Skin epidermis (tissue), 12 donors: ENCODE data around the gene TDRD10.

Experiments
- H3K27ac ChIP-seq, 21 experiments: fragments of 200-600 bp; sonication (generic) in 11 of 21; one replicate each; pipeline ENCODE4 v1.5.0; 2020; ENCODE audit warnings: mild to moderate bottlenecking in 3 of 21, inconsistent platforms in 2 of 21, moderate library complexity in 2 of 21
- H3K4me3 ChIP-seq, 7 experiments: fragments of 200-600 bp; sonication (generic) in 2 of 7; one replicate each; pipeline ENCODE4 v1.5.0; 2020; ENCODE audit warnings: inconsistent platforms in 2 of 7, mild to moderate bottlenecking in 2 of 7, moderate library complexity in 1 of 7

Gene TDRD10

DNA sequence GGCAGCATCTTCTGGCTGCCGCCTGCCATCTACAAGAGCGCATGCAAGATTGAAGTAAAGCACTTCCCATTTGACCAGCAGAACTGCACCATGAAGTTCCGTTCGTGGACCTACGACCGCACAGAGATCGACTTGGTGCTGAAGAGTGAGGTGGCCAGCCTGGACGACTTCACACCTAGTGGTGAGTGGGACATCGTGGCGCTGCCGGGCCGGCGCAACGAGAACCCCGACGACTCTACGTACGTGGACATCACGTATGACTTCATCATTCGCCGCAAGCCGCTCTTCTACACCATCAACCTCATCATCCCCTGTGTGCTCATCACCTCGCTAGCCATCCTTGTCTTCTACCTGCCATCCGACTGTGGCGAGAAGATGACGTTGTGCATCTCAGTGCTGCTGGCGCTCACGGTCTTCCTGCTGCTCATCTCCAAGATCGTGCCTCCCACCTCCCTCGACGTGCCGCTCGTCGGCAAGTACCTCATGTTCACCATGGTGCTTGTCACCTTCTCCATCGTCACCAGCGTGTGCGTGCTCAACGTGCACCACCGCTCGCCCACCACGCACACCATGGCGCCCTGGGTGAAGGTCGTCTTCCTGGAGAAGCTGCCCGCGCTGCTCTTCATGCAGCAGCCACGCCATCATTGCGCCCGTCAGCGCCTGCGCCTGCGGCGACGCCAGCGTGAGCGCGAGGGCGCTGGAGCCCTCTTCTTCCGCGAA is 69.4 kb downstream of the TDRD10 start:
- Histone ChIP-seq H3K27ac (no peak overlapping the region), H3K4me3 (no peak overlapping the region)

DNA sequence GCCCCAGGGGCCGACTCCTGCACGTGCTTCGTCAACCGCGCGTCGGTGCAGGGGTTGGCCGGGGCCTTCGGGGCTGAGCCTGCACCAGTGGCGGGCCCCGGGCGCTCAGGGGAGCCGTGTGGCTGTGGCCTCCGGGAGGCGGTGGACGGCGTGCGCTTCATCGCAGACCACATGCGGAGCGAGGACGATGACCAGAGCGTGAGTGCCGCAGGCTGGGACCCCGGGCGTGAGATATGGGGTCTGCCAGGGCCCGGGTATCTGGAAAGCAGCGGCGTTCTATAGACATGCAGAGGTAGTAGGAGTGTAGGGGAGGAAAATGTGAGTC is 69.9 kb downstream of the TDRD10 start:
- H3K4me3 ChIP-seq: no peak overlapping the region
- no peak overlapping the region for H3K27ac ChIP-seq

DNA sequence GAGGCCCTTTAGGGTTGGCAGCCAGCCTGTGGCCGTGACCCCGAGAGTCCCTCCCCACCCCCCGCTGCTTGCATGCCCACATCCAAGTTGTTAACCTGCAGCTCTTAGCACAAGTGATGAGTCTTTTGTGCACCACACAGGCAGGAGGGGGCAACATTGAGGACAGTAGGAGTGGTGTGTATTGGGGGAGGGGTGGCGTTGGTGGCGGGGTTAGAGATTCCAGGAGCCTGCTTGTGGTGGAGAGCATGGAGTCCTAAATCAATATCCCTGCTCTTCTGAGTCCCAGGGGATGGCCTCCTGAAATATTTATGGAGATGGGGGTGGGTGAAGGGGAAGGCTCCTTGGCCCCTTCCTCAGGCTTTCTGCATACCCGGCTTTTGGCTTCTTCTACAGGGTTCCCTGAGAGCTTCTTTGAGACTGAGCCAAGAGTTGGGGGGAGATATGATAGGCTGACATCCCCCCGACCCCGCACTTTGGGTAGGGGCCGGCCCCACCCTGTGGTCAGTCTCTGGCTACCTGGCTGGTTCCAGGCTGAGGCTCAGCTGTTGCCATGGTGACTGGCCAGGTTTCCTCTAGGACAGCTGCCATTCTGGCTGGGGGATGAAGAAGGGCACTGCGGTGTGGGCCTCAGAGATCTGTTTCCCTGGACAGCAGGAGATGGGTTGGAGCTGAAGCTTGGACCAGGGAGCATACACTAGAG is 70.6 kb downstream of the TDRD10 start:
- no peak overlapping the region for H3K27ac ChIP-seq
- H3K4me3 ChIP-seq: no peak overlapping the region

DNA sequence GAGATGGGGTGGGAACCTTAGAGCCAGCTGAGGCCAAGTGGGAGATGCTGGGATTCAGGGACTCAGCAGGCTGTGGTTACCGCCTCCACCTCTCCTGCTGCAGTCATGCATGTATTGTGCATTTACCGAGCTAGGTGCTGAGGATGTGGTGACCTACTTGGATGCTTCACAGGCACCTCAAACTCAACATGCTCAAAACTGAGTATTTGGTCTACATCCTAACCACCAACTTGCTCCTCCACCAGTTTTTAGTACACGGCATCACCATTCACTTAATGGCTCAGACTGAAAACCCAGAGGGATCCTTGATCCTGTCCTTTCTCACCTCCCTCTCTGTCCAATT is 71.1 kb downstream of the TDRD10 start:
- no peak overlapping the region for H3K4me3 ChIP-seq
- no peak overlapping the region for H3K27ac ChIP-seq

DNA sequence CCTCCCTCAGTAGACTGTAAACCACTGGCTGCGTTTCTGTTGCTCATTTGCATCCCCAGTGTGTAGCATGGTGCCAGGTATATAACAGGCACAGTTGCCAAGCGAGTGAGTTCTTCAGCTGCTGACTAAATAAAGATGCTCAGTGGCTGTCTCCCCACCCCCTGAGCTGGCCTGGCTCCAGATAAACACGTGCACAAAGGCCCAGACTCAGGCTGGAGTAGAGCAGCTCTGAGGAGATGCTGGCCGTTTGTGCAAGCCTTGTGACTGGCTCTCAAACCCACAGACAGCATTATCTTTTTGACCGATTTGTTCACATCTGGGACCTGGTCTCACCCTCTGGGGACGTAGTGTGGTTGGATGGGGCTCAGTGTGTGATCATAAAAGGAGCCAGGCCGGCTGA is 72.7 kb downstream of the TDRD10 start:
- H3K4me3 ChIP-seq: no peak overlapping the region
- no peak overlapping the region for H3K27ac ChIP-seq

DNA sequence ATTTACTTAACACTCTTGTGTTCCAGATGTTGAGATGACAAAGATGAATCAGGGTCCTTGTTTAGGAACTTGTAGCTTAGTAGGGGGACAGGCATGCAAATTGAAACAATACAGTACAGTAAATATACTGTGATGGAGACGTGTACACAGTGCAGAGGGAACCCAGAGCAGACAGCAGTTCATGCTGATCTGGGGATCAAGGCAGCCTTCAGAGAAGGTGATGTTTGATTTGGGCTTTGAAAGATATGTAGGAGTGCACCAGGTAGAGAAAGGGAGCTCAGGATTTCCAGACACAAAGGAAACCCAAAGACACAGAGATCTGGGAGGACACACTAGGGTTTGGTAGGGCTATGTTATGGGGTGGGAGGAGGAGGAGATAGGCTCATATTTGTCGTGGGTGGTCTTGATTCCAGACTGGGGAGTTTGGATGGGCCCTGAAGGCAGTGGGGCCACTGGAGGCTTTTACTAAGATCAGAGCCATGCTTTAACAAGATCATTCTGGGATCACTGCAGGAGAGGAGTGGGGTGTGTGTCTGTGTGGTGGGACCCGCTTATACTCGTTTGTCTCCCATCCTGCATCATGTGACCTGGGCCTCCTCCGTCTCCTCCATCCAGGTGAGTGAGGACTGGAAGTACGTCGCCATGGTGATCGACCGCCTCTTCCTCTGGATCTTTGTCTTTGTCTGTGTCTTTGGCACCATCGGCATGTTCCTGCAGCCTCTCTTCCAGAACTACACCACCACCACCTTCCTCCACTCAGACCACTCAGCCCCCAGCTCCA is 73.3 kb downstream of the TDRD10 start:
- Histone ChIP-seq H3K27ac (no peak overlapping the region), H3K4me3 (no peak overlapping the region)

DNA sequence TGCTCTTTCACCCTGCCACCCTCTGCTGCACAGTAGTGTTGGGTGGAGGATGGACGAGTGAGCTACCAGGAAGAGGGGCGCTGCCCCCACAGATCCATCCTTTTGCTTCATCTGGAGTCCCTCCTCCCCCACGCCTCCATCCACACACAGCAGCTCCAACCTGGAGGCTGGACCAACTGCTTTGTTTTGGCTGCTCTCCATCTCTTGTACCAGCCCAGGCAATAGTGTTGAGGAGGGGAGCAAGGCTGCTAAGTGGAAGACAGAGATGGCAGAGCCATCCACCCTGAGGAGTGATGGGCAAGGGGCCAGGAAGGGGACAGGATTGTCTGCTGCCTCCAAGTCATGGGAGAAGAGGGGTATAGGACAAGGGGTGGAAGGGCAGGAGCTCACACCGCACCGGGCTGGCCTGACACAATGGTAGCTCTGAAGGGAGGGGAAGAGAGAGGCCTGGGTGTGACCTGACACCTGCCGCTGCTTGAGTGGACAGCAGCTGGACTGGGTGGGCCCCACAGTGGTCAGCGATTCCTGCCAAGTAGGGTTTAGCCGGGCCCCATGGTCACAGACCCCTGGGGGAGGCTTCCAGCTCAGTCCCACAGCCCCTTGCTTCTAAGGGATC is 74.0 kb downstream of the TDRD10 start:
- Histone ChIP-seq H3K4me3 (no peak overlapping the region), H3K27ac (no peak overlapping the region)

DNA sequence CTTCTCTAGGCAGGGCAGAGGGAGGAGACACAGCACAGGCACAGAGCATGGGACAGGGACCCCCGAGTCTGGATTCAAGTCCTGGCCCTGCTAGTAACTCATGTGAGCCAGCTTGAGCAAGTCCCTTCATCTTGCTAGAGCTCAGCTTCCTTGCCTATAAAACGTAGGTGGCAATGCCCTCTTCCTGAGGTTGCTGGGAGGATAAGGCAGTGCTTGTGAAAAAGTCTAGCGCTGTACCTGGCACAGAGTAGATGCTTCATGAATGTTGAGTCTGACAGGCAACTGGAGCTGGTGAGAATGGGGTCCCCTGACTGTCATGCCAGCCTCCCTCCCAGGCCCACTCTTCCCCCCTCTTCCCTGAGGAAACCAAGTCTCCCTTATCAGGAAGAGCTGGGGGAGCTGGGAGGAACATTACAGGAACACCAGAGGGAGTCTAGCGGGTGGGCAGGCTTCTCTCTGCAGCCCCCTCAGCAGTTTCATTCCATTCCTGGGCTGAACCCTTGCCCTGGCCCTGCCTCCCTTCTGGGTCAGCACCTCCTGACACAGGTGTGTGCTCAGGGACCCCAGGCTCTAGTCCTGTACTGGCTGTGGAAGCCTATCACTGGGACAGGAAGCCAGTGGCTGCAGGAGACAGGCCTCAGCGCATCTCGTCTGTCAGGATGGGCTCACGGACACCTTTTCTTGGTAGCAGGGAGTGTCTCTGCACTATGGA is 75.5 kb downstream of the TDRD10 start:
- Histone ChIP-seq H3K4me3 (no peak overlapping the region), H3K27ac (no peak overlapping the region)

DNA sequence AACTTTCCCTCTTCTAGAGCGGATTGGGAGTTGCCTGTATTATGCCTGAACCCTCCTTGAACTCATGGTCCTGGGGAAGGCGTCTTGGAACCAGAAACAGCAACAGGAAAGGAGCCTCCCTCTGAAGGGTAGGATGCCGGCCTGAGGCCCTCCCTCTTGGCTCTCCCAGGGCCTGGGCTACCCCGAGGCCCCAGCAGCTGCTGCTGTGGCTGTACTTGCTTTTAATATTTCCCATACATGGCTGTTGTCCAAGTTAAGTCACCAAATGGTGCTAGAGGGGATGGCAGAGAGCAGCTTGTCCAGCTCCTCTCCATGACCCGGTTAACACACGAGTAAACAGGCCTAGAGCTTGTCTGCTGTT is 76.0 kb downstream of the TDRD10 start:
- H3K27ac ChIP-seq: no peak overlapping the region
- no peak overlapping the region for H3K4me3 ChIP-seq

DNA sequence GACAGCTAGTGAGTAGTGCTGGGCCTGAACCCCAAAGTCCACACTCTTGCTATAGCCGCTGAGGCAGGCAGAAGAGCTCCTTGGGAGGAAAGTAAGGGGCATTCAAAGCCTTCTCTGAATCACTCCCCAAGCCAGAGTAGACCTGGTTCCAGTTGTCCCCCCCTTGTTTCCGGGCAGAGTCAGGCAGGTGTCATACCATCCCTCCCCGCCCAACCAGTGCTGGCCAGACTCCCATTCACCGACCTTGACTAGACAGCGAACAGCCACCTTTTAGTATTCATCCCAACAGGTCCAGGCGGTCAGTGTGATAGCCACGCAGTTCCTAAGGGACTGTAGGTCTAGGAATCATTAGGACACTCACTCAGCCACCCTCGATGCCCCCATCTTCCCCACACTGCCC is 77.4 kb downstream of the TDRD10 start:
- Histone ChIP-seq H3K4me3 (no peak overlapping the region), H3K27ac (no peak overlapping the region)

DNA sequence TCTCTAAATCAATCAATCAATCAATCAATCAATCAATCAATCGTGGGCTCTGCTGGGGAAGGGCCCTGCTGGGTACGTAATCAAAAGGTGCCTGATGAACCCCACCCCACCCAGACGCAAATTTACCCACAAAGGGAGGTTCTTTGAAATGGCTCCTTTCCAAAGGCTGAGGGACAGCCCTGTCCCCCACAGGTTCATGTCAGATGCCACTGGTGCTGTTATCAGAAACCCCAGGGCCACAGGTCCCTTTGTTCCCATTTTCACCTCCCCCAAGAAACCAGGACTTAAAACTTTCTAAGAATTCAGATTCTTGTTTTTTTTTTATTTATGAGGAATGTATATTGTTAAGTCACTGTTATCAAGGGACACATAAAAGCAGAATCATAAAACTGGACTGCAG is 79.7 kb downstream of the TDRD10 start:
- H3K27ac ChIP-seq: no peak overlapping the region
- no peak overlapping the region for H3K4me3 ChIP-seq

DNA sequence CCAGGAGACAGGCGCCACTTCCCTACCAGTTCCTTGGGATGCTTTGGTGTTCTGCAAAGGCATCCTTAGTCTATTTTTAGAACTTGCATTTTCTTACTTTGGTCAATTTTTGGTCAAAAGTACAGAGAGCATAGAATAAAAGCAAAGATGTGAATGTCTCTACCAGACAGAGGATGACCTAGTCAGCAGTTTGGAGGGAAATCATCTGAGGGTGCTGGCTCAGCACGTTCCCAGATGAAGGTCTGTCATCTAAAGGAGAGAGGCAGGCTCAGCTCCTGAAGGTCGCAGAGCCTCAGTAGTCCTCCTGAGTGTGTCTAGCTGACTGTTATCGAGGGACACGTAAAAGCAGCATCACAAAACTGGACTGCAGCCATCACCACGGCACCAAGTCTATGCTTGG is 80.9 kb downstream of the TDRD10 start:
- H3K4me3 ChIP-seq: no peak overlapping the region
- H3K27ac ChIP-seq: no peak overlapping the region

DNA sequence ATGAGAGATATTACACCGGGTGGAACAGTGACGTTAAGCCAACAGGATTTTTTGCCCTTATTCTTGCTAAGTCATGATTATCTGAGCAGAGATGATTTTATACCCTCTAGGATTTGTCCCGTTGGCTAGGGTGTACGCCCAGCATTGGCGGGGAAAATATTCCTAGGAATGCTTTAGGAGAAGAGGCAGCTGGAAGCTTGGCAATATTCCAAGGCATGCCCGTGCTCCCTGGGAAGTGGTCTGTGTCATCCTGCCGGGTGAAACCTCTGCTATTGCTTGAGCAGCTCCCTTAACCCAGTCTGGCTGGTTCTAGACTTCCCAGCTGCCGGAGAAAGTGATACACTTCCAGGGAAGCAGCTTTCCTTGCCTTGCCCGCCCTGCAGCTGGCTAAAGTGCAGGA is 81.8 kb downstream of the TDRD10 start:
- no peak overlapping the region for H3K4me3 ChIP-seq
- no peak overlapping the region for H3K27ac ChIP-seq

DNA sequence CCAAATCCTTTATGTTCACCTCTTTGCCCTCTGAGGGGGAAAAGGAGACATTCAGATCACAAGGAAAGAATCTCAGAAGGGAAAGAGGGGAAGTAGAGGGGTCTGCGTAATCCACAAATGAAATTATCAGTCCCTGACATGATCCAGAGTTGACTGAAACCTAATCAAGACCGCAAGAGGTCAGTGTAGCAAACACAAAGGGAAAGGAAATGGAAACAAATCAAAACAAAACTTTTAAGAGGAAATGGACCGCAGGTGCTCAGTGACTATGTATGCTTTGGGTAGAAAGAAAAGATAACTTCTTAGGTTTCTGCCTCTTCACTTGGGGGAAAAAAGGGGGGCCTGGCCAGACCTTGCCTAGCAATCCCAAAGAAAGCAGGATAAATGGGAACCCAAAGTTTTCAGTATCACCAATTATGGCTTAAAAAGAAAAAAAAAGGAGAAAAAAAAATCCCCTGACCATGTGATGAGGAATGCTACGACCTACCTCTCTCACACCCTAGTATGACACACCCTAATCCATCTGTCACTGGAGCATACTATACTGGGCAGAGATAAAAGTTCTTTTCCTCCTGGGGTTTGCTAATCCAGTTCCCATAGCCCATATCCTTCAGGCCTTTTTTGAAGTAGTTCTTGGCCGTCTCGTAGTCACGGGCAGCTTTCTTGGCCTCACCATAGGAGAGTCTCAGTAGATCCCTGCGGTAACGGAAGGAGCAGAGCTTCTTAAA is 82.4 kb downstream of the TDRD10 start:
- no peak overlapping the region for H3K4me3 ChIP-seq
- H3K27ac ChIP-seq: no peak overlapping the region

DNA sequence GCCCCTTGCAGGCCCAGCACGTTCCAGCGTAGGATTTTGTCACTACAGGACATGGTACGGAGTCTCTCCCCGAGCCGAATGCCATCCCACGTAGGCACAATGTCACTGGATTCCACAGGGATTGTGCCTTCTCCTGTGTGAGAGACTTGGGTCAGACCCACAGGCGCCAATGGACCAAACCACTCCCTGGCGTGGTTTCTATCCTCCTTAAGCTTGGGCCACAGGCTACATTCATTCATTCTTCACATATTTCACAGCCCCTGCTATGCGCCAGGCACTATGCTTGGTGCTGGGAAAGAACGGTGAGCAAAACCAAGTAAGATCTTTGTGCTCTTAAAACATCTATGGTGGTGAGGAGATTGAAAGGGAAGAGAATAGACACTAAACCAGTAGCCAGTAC is 84.2 kb downstream of the TDRD10 start:
- Histone ChIP-seq H3K4me3 (no peak overlapping the region), H3K27ac (no peak overlapping the region)

DNA sequence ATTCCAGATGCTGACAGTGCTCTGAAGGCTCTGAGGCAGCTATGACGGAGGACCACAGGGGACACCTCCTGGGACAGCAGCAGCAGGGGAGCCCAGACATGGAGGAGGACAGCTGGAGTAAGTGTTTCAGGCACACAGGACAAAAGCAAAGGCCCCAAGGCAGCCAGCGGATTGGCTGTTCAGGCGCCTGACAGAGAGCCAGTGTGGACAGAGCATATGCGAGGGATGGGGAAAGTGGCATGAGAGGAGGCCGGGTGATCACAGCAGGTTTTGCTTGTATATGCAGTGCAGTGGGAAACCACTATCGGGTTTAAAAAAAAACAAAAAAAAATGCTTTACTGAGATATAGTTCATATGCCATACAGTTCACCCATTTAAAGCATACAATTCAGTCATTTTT is 84.6 kb downstream of the TDRD10 start:
- Histone ChIP-seq H3K4me3 (no peak overlapping the region), H3K27ac (no peak overlapping the region)

DNA sequence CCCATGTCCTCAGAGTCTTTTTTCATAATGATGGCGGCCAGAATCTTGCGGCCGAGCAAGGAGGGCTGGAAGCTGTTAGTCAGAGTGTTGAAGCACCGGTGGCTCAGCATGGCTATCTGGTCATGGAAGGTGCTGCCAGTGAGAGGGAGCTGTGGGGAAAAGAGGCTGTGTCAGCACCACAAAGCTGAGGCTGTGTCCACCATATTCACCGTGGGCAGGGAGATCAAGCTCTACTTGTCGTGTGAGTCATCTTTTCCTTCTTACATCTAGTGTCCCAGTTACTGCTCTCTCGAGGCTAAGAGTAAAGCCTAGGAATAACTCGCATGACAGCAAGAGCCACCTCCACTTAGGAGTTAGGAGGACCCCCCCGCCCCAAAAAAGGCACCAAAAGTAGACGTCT is 87.8 kb downstream of the TDRD10 start:
- Histone ChIP-seq H3K27ac (no peak overlapping the region), H3K4me3 (no peak overlapping the region)

DNA sequence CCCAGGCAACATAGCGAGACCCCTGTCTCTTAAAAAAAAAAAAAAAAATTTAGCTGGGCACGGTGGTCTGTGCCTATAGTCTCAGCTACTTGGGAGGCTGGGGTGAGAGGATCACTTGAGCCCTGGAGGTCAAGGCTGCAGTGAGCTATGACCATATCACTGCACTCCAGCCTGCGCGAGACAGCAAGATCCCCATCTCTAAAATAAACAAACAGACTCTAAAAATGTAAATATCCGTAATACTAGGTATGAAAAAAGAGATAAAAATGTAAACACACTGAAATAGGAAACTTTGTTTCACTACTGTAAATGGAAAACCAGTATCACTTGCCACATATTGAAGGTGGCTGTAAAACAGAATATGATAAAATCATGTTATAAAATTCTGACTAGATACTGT is 88.7 kb downstream of the TDRD10 start:
- Histone ChIP-seq H3K4me3 (no peak overlapping the region), H3K27ac (no peak overlapping the region)

DNA sequence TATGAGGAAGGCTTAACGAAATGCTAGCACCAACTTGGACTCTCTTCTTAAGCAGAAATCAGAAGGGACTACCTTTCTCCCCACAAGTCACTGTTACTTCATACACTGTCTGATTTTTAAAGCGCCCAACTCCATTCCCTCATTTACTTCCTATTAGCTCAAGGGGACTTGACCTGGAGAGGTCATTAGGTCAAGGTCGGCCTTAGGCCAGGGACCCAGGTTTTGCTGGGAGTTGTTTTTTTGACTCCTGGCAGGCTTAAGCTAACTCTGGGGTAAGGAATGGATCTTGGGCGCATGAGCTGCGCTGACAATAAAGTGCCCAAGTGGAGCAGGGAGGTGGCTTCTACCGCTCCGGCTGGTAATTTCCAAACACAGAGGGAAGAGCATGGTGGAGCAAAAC is 89.2 kb downstream of the TDRD10 start:
- Histone ChIP-seq H3K27ac (no peak overlapping the region), H3K4me3 (no peak overlapping the region)

DNA sequence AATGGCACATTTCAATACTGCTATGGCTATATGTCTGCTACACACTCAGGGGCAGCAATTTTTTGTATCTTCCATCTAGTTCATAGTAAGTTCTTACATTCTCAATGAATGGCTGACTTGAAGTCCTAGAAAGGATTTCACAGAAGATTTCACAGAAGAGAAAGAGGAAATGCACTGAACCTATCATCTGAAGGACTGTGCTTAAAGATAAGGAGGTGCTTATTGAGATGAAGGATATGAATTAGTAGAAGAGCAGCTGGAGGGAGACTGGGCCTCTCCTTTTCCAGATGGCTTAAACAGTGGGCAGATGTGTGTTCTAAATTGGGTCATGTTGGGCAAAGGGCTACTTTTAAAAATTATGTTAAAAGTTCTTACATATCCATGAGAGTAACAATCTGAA is 91.4 kb downstream of the TDRD10 start:
- Histone ChIP-seq H3K27ac (no peak overlapping the region), H3K4me3 (no peak overlapping the region)
